HG02759 (cell line): ENCODE measurements around the gene ITIH4.

Experiments used
- ATAC-seq: cut with Tn5 transposase; IDR thresholded peaks from one replicate; pipeline ENCODE4 v1.9.1; 2021; ENCODE audit warnings: mild to moderate bottlenecking, moderate library complexity; ENCODE audit not compliant: unreplicated experiment

ITIH4 gene

DNA sequence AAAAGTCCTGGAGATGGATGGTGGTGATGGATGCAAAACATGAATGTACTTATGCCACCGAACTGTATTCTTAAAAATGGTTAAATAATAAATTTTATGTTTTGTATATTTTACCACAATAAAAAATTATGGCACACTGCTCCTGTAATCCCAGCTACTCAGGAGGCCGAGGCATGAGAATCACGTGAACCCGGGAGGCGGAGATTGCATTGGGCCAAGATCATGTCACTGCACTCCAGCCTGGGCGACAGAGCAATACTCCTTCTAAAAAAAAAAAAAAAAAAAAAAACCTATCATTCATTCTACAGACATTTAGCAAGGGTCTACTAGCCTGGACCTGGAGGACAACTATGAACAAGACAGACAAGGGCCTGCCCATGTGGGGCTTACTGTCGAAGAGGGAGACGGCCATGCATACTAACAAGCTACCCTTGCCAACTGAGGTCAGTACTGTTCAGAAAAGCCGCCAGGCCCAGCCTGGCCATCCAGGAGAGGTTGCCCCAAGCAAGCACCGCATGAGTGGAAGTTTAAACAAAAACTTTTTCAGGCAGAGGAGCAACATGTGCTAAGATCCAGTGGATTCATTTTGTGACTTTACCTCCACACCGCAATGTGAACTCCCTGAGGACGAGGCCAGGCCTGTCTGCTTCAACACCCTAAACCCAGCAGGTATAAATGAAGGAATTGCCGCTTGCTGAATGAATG, 57.0 kb downstream of the ITIH4 start:
- no peak for ATAC-seq

GRCh38 chr3:52771702-52772101, 58.8 kb downstream of the ITIH4 start:
- no peak for ATAC-seq

GRCh38 chr3:52771334-52771681, 59.2 kb downstream of the ITIH4 start:
- ATAC-seq: no peak

DNA sequence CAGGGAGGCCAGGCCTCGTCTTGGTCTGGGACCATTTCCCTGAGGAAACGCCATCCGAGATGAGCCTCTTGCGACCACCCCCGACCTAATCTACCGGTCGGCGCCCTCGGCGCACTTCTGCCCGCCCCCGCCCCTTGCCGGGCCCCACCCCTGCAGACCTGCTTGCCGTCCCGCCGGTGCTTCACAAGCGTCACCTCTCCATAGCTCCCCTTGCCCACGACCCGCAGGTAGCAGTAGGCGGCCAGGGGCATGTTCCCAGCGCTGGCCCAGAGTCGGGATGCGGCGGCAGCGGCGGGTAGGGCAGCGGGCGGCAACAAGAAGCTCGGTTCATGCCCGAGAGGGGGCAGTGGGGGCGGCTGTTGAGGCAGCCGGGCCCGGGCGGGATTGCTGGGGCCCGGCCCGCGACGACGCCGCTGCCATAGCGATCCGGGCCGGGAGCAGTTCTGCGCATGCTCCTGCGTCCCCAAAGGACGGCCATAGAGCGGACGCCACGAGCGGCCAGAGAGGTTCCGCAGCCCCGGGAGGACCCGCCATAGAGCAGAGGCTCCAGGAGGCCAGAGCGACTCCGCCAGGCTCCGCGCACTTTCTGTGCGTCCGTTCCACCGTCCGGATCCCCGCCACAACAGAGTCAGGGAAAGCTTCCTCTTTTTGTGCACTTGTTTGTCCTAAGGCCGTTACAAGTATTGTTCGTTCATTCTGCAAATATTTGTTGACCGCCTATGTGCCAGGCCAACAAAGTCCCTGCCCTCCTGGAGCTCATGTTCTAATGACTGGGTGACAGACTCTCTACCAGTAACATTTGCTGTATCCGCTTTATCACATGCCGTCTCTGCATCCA, 59.8 kb downstream of the ITIH4 start, which contains the start of gene NEK4:
Gene NEK4 (minus strand): TSS at position 445 of the 838 bp plus-strand sequence. CDS start 194 bp downstream, at position 251.
- peak; percentile 97 for ATAC-seq

DNA sequence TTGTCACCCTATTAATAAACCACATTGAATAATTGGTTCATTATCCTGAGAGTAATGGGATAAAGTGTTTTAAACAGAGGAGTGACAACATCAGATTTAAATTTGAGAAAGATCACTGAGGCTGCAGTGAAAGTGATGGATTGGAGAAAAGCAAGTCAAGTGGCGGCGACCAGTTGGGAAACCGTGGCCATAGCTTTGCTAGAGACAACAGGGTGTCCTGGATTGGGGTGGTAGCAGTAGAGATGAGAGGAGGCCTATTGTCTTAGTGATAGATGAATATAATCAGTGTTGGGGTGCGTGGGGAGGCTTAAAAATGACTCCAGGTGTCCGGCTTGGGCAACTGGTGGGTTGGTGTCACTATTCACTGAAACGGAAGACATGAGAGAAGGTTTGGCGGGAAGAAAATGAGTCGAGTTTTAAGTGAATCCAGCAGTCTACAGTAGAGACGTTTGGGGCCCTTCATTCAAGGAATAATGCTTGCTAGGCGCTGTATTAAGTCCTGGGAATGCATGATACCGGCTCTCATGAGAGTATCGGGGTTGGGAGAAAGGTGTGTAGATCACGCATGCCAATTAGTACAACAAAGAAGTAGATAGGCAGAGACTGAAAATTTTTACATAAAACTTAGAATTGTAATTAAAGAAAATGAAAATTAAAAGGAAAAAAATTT, 60.6 kb downstream of the ITIH4 start:
- no peak for ATAC-seq

- no peak for ATAC-seq
These were observed 67.0 kb downstream of the ITIH4 start for GRCh38 chr3:52763466-52763865.
